CD4-positive, alpha-beta T cell treated with Interferon alpha-2 for 1 hour (primary cell): Measurements from ENCODE around the gene PTDSS2.
A peak's percentile ranks its signal among the peaks of the same experiment; 100 is the strongest.
"Not testable (repeated sequence)": the region's sequence is repeated elsewhere in the genome, so short reads cannot be mapped to it uniquely, and the experiment has no call there.

Source experiments
- DNase-seq, 2 donors: peaks; one replicate each; pipeline ENCODE4 v3.0.0-alpha.2; 2020 to 2022

PTDSS2 gene

DNA sequence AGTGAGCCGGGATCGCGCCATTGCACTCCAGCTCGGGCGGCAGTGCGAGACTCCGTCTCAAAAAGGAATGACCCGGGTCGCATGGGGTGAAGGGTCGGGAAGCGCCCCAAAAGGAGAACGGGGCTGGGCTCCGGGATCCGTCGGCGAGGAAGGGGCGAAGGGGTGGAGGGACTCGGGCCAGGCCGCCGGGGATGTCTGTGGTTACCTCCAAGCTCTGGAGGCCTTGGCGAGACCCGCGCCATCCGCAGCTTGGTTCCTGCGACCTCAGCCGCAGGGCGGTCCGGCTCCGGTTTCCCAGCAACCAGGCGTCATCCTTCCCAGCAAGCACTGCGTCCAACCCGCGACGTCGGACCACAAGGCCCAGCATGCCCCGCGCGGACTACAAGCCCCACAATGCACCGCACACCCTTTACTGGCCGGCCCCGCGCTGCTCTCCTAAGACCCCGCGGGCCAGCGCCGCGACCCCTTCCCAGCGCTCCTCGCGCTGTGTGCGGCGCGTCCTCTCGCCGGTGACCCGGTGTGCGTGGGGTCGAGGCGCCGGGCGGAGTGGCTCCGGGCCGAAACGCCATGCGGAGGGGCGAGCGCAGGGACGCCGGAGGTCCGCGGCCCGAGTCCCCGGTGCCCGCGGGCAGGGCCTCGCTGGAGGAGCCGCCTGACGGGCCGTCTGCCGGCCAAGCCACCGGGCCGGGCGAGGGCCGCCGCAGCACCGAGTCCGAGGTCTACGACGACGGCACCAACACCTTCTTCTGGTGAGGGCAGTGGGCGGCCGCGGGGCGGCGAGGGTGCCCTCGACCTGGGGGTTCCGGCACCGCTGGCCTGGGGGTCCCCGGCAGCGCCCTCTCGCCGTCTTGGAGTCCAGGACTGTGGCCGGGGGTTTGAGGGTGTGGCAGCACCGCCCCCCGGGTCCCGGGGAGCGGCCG lies at the start of gene PTDSS2:
TSS of gene PTDSS2 (plus strand) at position 391 of the 920 bp plus-strand sequence. CDS start at position 568, 177 bp downstream.
- peak; percentile 93 to 94 for DNase-seq

DNA sequence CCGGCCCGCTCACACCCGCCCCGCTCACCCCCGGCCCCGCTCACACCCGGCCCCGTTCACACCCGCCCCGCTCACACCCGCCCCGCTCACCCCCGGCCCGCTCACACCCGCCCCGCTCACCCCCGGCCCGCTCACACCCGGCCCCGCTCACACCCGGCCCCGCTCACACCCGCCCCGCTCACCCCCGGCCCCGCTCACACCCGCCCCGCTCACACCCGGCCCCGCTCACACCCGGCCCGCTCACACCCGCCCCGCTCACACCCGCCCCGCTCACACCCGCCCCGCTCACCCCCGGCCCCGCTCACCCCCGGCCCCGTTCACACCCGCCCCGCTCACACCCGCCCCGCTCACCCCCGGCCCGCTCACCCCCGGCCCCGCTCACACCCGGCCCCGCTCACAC lies 48.9 kb upstream of the PTDSS2 start:
- not testable (repeated sequence) for DNase-seq

DNA sequence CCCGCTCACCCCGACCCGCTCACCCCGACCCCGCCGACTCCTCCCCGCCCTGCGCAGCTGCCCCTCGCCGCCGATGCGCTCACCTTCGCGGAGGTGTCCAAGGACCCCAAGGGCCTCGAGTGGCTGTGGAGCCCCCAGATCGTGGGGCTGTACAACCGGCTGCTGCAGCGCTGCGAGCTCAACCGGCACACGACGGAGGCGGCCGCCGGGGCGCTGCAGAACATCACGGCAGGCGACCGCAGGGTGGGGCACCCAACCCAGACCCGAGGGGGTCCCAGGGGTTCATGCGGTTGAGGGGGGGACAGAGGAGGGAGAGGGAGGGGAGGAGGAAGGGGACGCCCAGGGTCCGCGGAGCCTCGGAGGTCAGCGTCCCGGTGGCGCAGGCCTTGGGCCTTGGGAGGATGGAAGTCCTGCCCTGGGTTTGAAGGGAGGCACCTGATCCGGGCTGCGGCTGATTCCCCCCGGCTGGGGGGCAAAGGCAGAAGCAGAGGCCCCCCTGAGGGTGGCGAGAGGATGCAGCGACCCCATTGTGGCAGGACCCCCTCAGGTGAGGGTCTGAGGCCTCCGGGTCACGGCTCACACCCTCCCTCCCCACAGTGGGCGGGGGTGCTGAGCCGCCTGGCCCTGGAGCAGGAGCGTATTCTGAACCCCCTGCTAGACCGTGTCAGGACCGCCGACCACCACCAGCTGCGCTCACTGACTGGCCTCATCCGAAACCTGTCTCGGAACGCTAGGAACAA lies 46.9 kb upstream of the PTDSS2 start:
- no peak for DNase-seq

DNA sequence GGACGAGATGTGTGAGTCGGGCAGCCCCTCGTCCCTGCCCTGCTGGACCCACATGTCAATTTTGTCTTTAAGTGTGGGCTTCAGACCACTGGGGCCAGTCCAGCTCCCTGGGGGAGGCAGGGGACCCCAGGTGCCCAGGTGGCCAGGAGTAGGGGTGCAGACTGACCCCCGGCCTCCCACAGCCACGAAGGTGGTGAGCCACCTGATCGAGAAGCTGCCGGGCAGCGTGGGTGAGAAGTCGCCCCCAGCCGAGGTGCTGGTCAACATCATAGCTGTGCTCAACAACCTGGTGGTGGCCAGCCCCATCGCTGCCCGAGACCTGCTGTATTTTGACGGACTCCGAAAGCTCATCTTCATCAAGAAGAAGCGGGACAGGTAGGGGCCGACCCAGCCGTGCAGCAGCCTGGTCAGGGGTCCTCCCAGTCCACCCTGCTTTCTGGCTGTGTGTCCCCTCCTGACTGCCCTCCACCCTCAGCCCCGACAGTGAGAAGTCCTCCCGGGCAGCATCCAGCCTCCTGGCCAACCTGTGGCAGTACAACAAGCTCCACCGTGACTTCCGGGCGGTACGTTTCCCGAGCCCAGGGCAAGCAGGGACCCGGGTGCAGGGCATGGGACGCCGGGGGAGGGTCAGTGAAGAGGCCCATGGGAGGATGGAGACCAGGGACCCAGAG lies 46.2 kb upstream of the PTDSS2 start:
- DNase-seq, result no peak

DNA sequence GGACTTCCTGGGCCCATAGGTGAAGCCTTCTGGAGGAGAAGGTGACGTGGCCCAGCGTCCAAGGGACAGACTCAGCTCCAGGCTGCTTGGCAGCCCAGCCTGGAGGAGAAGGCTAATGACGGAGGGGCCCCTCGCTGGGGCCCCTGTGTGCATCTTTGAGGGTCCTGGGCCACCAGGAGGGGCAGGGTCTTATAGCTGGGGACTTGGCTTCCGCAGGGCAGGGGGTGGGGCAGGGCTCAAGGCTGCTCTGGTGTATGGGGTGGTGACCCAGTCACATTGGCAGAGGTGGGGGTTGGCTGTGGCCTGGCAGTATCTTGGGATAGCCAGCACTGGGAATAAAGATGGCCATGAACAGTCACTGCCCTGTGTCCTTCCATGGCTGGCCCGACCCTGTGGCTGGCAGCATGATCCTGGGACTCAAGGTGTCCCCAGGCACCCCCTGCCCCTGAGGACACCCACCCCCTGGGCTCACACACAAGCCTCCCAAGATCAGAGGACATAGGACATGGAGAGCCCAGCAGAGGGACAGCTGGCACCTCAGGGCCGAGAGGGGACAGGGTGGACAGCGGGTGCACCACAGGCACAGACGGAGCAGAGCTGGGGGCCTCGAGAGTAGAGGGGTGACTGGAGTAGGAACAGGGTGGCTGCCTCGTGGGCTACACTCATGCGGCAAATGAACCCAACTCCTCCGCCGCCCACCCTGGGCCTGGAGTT lies 45.4 kb upstream of the PTDSS2 start:
- DNase-seq, result no peak

DNA sequence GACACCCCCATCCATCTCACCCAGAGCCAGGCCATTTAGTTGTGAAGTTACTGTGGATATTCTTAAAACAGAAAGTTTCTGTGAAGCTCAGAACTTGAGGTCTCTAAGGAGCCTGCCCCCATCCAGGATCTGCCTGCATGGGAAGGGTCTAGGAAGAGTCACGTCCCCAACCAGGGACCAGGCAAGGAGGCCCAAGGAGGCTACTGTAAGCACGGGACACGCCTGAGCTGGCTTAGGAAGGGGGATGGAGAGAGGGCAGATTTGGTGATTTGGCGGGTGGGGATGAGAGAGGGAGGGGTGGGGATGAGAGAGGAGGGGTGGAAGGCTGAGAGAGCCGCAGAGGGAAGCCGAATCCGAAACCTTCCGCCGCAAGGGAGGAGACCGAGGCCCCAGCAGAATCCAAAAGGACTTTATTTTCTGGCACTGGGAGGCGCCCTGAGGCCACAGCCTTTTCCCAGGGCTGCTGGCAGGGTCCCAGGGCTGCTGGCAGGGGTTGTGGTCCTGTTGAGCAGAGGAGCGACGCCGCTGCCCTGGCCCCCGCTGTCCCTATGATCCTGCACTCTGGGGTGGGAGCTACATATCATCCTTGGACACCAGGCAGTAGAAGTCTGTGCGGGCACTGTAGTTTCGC lies 44.6 kb upstream of the PTDSS2 start:
- DNase-seq, result no peak

DNA sequence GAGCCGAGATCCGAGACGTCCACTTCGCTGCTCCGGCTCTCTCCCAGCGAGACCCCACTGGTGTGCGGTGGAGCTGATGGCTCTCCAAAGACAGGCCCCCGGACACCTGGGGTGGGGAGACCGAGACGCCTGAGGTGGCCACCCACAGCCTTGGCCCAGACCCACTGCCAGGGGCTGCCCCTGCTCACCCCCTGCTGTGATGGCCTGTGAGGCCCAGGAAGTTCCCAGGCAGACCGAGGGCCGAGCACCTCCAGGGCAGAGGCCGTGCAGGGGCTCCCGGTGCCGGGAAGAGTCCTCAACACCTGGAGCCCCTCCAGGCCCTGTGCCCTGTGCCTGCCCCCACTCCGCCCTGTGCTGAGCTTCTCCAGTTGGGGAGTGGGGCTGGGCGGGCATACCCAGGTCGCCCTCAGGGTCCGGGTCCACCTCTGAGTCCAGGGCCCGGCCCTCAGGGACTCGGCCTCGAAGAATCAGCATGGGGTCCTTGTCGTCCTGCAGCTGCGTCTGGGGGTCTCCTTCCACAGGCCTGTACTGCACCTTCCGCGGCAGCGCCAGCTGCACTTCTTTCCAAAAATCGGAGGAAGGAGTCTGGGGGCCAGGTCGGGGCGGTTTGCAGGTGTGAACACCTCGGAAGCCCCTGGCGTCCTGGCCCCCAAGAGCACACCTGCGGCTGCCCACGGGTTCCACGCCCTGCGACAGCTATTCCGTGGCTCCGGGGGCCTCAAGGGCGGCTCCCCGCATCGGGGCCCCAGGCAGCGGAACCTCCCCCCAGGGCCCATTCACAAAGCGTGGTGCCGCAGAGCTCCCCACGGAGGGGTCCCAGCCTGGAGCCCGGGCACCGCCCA lies 43.9 kb upstream of the PTDSS2 start:
- no peak for DNase-seq

DNA sequence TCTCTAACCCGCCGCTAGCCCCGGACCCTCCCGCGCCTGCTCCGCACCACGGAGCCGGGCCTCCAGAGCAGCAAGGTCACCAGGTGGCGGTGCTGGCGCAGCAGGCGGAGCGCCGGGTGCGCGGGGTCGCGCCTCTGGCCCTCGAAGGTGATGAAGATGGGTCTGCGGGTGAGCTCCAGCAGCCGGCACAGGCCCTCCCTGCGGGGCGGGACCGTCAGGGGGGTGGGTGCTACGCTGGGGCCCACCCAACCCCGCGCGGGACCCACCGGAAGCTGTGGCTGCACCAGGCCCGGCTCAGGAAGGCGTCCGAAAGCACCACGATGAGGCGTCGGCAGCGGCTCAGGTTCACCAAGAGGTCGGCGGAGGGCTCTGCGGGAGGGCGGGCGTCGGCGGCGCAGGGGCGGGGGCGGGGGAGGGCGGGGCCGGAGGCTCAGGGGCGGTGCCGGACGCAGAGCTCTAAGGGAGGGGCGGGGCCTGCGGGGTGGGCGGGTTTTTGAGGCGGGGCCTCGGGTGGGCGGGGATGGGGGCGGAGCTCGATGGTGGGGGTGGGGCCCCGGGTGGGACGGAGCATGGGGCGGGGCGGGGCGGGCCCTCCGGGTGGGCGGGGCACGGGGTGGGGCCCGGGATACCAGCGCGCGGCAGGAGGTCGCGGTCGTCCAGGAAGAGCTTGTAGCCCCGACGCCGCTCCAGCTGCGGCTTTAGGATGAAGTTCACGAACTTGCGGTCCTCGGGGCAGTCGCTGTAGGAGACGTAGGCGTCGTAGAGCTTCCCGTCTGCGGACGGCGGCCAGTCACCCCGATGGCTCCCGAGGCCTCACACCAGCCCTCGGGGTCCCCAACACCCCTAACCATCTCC lies 43.1 kb upstream of the PTDSS2 start:
- DNase-seq, result peak; percentile 96

DNA sequence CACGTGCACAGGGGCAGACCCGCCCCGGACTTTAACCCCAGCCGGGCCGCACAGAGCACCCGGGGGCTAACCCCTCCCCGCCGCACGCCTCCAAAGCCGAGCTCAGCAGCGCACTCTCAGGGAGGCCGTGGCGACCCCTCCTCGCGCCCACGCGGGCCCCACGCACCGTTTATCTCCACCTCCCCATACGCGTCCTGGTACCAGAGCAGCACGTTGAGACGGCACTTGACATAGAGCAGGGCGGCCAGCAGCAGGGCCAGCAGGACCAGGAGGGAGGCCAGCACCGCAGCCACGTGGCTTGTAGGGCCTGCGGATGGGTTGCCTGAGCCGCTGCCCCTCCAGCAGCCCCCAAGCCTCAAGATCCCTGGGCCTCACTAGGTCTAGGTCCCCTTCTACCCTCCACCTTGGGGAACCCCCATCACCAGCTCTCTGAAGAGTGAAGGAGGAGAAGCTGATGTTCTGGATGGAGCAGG lies 42.4 kb upstream of the PTDSS2 start:
- no peak for DNase-seq

DNA sequence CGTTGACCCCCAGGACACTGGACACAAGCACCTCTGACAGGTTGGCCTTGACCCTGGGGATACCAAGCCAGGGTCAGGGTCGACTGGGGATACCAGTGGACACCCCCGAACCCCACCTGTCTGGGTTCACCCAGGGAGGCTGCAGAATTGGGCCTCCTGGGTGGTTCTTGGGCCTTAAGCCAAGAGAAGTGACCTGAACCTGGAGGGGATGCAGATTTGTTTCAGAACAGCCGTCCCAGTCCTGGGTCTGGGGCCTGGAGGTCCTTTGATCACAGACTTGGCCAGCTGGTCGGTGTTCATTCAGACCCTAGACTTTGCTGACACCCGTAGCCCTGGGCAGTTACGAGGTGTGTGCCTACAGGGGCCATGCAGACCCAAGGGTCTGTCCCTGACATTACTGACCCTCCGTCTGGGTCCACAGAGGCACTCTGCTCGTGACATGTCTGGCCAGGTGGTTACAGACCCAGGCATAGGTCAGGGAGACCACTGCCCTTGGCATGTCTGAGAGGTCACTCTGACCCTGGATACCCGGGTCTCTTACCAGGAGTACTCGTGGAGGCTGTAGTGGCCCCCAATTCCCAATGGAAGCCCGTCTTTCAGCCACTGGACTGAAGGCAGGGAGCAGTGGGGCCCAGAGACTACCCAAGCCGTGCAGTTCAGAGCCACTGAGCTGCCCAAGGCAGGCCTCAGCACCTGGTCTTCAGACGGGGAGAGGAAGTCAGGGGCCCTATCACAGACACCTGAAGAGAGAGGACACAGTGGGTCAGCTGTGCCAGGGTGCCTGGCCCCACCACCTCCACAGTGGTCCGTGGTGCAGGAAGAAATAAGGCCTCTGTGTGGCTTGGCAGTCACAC lies 41.7 kb upstream of the PTDSS2 start:
- no peak for DNase-seq

DNA sequence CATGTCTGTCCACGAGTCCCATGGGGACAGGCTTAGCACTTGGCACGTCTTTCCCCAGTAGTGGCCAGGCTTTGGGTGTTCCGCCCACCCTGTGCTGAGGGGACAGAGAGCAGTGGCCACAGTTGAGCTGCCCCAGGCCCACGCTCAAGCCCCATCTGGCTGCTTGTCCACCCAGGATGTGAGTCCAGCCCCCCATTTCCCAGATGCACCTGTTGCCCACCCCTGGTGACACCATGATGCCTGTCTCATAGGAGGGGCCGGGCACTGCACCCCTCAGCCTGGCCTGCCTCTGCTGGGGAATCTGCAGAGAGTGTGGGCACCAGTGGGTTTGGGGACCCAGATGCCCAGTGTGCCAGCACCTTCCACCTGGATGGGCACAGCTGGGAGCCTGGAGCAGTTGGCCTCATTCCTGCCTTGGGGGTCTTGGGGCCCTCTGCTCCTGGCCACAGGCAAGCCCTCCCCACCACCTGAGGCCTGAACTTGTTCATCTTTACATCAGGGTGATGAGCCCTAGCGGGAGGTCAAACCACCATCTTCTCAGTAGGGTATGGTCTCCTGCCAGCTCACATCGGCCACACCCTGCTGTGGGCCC lies 41.0 kb upstream of the PTDSS2 start:
- DNase-seq, result no peak

DNA sequence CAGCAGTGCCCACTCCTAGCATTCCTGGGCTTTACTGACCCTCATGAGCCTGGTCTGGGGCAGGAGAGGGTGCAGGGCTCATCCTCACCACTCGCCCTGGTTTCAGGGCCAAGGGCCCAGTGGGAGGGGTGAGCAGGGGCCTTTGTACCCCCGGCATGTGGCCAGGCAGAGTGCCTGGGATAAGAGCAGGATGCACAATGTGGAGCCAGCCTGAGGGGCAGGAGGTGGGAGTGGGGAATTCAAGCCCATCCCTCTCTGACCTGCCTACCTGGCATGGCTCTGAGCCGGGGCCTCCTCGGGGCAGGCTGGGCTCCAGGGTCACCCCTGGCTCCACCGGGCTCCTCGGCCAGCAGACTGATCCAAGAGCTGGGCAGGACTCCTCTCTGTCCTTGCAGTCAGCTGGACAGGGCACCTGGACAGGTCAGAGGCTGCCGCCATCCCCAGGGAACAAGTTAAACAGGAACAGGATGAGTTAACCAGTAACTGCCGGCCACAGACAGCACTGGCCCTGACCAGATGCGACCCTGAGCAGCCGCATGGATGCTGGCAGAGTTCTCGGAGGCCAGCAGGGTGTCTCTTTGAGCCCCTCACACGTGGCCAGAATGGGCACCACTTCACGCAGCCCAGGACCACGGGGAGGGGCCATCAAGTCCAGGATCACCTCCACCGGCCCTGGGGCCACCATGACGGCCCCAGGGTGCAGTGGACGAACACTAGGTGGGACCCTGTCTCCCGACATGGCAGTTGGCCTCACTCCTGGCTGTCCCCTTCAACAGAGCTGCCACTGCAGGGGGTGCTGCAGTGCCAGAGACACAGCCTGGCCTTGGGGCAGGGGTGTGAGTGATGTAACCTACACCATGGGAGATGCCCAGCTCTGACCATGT lies 40.2 kb upstream of the PTDSS2 start:
- DNase-seq, result no peak

DNA sequence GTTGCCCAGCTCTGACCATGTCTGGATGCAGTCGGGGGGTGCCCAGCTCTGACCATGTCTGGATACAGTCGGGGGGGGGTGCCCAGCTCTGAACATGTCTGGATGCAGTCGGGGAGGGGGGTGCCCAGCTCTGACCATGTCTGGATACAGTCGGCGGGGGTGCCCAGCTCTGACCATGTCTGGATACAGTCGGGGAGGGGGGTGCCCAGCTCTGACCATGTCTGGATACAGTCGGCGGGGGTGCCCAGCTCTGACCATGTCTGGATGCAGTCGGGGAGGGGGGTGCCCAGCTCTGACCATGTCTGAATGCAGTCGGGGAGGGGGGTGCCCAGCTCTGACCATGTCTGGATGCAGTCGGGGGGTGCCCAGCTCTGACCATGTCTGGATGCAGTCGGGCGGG lies 39.4 kb upstream of the PTDSS2 start:
- DNase-seq, result not testable (repeated sequence)

DNA sequence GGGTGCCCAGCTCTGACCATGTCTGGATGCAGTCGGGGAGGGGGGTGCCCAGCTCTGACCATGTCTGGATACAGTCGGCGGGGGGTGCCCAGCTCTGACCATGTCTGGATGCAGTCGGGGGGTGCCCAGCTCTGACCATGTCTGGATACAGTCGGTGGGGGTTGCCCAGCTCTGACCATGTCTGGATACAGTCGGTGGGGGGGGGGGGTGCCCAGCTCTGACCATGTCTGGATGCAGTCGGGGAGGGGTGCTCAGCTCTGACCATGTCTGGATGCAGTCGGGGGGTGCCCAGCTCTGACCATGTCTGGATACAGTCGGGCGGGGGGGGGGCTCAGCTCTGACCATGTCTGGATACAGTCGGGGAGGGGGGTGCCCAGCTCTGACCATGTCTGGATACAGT lies 38.6 kb upstream of the PTDSS2 start:
- DNase-seq, result not testable (repeated sequence)

DNA sequence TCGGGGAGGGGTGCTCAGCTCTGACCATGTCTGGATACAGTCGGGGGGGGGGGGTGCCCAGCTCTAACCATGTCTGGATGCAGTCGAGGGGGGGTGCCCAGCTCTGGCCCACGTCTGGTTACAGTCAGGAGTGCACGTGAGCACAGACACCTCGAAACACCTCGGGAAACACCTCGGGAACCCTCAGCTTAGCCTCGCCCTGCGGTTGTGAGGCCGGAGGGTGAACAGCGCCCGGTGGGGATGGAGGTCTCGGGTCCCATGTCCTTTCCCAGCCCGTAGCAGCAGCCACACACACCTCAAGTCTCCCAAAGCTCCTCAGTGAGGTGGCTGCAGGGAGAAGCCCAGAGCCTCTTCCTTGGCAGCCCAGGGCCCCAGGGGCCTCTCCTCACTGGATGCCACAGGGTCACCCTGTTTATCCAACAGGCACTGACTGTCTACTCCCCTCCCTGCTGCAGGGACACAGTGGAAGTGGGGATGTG lies 37.4 kb upstream of the PTDSS2 start:
- no peak for DNase-seq

DNA sequence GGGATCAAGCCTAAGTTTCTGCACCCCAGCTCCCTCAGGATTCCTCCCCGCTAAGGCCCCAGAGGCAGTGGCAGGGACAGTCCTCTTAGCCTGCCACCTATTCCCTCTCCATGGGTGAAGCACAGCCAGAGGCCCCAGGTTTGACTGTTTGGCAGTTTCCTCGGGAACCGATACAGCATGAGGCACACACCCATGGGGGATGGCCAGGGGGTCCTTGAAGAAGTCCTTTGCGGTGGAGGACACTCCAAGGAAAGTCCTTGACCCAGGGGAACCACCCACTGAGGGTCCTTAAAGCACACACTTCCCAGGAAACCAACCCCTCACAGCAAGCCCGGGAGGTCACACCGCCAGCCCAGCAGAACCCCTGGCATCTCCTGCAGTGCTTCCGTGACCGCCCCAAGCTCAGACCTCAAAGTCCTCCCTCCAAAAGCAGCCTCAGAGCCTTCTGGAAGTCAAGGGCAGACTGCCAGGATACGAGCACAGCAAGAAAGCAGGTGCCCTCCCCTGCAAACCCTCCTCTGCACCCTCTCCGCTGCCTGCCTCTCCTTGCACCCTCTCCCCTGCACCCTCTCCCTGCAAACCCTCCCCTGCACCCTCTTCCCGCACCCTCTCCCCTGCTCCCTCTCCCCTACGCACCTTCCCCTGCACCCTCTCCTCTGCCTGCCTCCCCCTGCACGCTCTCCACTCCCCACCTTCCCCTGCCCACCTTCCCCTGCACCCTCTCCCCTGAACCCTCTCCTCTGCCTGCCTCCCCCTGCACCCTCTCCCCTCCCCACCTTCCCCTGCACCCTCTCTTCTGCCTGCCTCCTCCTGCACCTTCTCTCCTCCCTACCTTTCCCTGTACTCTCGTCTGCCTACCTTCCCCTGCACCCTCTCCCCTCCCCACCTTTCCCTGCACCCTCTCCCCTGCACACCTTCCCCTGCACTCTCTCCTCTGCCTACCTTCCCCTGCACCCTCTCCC lies 36.7 kb upstream of the PTDSS2 start:
- peak in 1 of 2 donors; percentile 27 for DNase-seq
